Parathyroid adenoma (tissue), 2 donors: ENCODE data around the gene STX3.

ENCODE experiments used
- H2AFZ ChIP-seq: fragments of 300-600 bp; sonication (generic); one replicate; pipeline ENCODE4 v1.7.0; 2017; ENCODE audit warnings: antibody characterized with exemption, mild to moderate bottlenecking
- H3K27ac ChIP-seq: fragments of 300-600 bp; sonication (generic); one replicate; pipeline ENCODE4 v1.7.0; 2017
- H3K27me3 ChIP-seq: fragments of 300-600 bp; sonication (generic); one replicate; pipeline ENCODE4 v1.7.0; 2017; ENCODE audit warnings: low read length; ENCODE audit not compliant: control insufficient read depth, insufficient read depth
- H3K36me3 ChIP-seq: fragments of 300-600 bp; sonication (generic); one replicate; pipeline ENCODE4 v1.7.0; 2017; ENCODE audit warnings: low read length; ENCODE audit not compliant: control insufficient read depth, insufficient read depth
- H3K4me1 ChIP-seq: fragments of 300-600 bp; sonication (generic); one replicate; pipeline ENCODE4 v1.7.0; 2017; ENCODE audit warnings: control low read depth
- H3K4me2 ChIP-seq: fragments of 300-600 bp; sonication (generic); one replicate; pipeline ENCODE4 v1.7.0; 2017; ENCODE audit warnings: low read length
- H3K4me3 ChIP-seq: fragments of 300-600 bp; sonication (generic); one replicate; pipeline ENCODE4 v1.7.0; 2017; ENCODE audit warnings: low read depth, low read length
- H3K79me2 ChIP-seq: fragments of 300-600 bp; sonication (generic); one replicate; pipeline ENCODE4 v1.7.0; 2017; ENCODE audit warnings: control low read depth
- H3K9ac ChIP-seq: fragments of 300-600 bp; sonication (generic); one replicate; pipeline ENCODE4 v1.7.0; 2017; ENCODE audit warnings: mild to moderate bottlenecking
- H3K9me3 ChIP-seq: fragments of 300-600 bp; sonication (generic); one replicate; pipeline ENCODE4 v1.7.0; 2017; ENCODE audit warnings: low read length; ENCODE audit not compliant: control insufficient read depth
- CTCF ChIP-seq: fragments of 300-600 bp; sonication (generic); IDR thresholded peaks from one replicate; pipeline ENCODE4 v1.7.0; 2017; ENCODE audit warnings: antibody characterized with exemption, mild to moderate bottlenecking
- donor health status: primary hyperparathyroidism.

The STX3 gene

GRCh38 chr11:59769828-59770227 lies 14.7 kb downstream of the STX3 start:
- H2AFZ ChIP-seq: no peak overlapping the region
- no peak overlapping the region for H3K9ac ChIP-seq
- no peaks in the 10 kb centered on the region for H3K27me3 ChIP-seq
- no peaks in the 10 kb centered on the region for H3K36me3 ChIP-seq
- no peak for TF ChIP-seq CTCF
- H3K79me2 ChIP-seq: peaks cover 9% of the 10 kb centered on the region
- no peak overlapping the region for H3K27ac ChIP-seq
- H3K4me3 ChIP-seq: no peak overlapping the region
- peaks cover 21% of the 10 kb centered on the region for H3K4me1 ChIP-seq
- H3K9me3 ChIP-seq: no peaks in the 10 kb centered on the region
- no peak overlapping the region for H3K4me2 ChIP-seq

GRCh38 chr11:59770319-59770718 lies 15.1 kb downstream of the STX3 start:
- no peaks in the 10 kb centered on the region for H3K27me3 ChIP-seq
- no peak overlapping the region for H3K27ac ChIP-seq
- peaks cover 9% of the 10 kb centered on the region for H3K79me2 ChIP-seq
- no peak for TF ChIP-seq CTCF
- peaks cover 17% of the 10 kb centered on the region for H3K4me1 ChIP-seq
- no peak overlapping the region for H3K4me3 ChIP-seq
- no peak overlapping the region for H3K4me2 ChIP-seq
- no peaks in the 10 kb centered on the region for H3K36me3 ChIP-seq
- no peak overlapping the region for H2AFZ ChIP-seq
- no peaks in the 10 kb centered on the region for H3K9me3 ChIP-seq
- H3K9ac ChIP-seq: no peak overlapping the region

- no peak for TF ChIP-seq CTCF
- no peak overlapping the region for H3K9ac ChIP-seq
- no peak overlapping the region for H3K27ac ChIP-seq
- H3K4me1 ChIP-seq: peaks cover 16% of the 10 kb centered on the region
- H3K9me3 ChIP-seq: no peaks in the 10 kb centered on the region
- H3K27me3 ChIP-seq: no peaks in the 10 kb centered on the region
- no peak overlapping the region for H3K4me2 ChIP-seq
- no peak overlapping the region for H2AFZ ChIP-seq
- peaks cover 9% of the 10 kb centered on the region for H3K79me2 ChIP-seq
- H3K4me3 ChIP-seq: no peak overlapping the region
- H3K36me3 ChIP-seq: no peaks in the 10 kb centered on the region
Observed at GRCh38 chr11:59770869-59771268, 15.7 kb downstream of the STX3 start.

DNA sequence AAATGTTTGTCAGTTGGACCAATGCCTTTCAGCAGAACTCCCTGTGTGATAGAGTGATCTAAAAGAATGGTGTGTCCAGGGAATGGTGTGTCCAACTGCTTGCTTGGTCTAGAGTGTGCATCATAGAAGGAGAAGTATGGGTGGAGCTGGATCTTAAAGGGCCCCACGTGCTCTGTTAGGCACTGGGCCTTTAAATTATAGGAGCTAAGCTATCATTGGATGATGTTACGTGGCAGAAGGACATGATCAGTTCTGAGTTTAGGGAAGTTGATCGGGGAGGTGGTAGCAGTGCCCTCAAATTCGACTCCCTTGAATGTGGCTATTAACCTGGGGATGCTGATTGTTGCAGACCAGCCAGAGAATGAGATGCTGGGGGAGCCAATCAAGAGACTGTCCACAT lies 16.4 kb downstream of the STX3 start:
- no peak overlapping the region for H3K9ac ChIP-seq
- H3K4me1 ChIP-seq: peaks cover 12% of the 10 kb centered on the region

More for the DNA sequence above, 16.4 kb downstream of the STX3 start:
- H3K4me2 ChIP-seq: no peak overlapping the region
- H3K9me3 ChIP-seq: no peaks in the 10 kb centered on the region
- no peak overlapping the region for H2AFZ ChIP-seq
- TF ChIP-seq CTCF: no peak
- H3K27me3 ChIP-seq: no peaks in the 10 kb centered on the region
- H3K79me2 ChIP-seq: peaks cover 9% of the 10 kb centered on the region
- H3K36me3 ChIP-seq: no peaks in the 10 kb centered on the region
- no peak overlapping the region for H3K4me3 ChIP-seq
- H3K27ac ChIP-seq: peak overlapping the region; percentile 51
